Vein endothelial cell (primary cell): ENCODE measurements around the gene TMEM176B. TPM values are rescaled to one million over a fixed set of nuclear protein-coding genes. Genes with fewer than 3 reads are reported as not detected.

Source experiments
- total RNA-seq: library from RNA; depleted of rRNA; stranded (reverse); fragments of >200 nt; gene quantifications from 2 replicates; pipeline ENCODE4 v1.2.3, GENCODE V29; 2012

Gene TMEM176B
- not detected in 2 replicates for total RNA-seq

DNA sequence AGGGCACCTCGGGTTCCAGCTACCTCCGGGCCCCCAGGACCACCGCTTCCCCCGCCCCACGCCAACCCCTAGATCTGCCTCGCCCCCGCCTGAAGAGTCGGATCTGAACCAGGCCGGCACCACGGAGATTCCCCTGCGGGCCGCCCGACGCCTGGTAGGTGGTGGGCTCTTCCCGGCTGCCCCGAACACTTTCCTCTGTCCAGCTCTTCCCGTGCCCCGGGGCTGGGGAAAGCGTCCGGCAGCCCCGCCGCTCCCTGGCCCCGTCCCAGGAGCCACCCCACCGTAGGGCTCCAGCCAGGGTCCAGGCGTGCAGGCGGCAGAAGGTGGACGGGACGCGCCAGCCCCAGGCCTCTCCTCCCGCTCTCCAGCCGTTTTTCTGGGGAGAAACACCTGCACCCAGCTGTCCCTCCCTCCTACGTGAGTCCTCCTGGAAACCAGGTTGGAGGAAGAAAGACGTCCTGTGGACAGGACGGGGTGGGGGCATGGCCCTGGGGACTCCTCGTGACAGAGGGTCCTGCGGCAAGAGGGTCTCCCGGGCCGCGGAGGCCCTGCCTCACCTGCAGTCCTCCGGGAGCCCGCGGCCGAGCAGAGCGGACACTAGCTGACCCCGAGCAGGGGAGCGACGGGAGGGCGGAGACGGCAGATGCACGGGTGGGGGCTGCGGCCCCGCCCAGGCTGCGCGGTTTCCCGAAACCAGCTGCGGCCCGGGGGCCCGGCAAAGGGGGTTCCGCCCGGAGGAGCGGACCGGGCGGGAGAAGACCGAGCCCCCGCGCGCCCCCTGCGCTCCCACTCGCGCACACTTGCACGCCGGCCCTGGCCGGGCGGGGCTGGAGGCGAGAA lies at the start of gene TMEM176B:
Gene TMEM176B, minus strand, starts transcription at position 624 of the 840 bp plus-strand sequence. CDS start 3,795 bp downstream, outside the sequence.

DNA sequence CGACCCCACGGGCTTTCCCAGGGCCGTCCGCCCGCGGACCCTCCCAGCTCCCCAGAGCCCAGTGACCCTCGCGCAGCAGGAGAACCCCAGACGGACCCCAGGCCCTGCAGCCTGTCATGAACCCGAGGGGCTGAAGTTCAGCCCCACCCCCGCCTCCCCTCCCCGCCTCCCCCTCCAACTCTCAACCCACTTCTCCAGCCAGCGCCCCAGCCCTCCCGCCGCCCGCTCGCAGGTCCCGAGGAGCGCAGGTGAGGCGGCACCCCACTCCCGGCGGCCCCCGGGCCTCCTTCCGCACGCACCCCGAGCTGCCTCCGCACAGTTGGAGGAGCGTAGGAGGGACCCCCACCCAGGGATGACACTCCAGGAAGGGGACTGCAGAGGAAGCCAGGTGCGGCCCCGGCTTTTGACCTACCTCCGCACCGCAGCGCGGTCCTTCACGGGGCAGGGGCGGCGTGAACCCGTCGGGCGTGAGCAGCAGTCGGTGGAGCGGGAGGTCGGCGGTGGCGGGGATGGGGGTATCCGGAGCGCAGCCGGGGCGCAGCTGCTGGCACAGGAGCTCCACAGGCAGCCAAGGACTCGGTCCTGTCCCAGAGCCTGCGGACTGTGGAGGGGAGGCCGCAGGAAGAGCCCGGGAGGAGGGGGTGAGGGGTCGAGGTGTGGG lies 547 bp upstream of the TMEM176B start, which contains the start of gene TMEM176A:
Gene TMEM176A, plus strand, starts transcription at position 189 of the 661 bp plus-strand sequence. CDS start 782 bp downstream, outside the sequence.

Other genes starting within 250 kb of the TMEM176B start
- 134 and 166 TPM in 2 replicates for gene GIMAP4, start 233.0 kb downstream of the TMEM176B start, total RNA-seq
- gene GIMAP6, start 168.0 kb downstream of the TMEM176B start, total RNA-seq: 171 and 211 TPM in 2 replicates
- gene GIMAP2, start 114.7 kb downstream of the TMEM176B start, total RNA-seq: 32.3 and 39.2 TPM in 2 replicates
- gene GIMAP1, start 83.8 kb downstream of the TMEM176B start, total RNA-seq: 13.8 and 14.4 TPM in 2 replicates
- 63.7 and 101 TPM in 2 replicates for gene GIMAP5, start 62.9 kb downstream of the TMEM176B start, total RNA-seq
- gene TMEM176A, start 405 bp upstream of the TMEM176B start, total RNA-seq: not detected in 2 replicates
- gene AOC1, start 52.2 kb upstream of the TMEM176B start, total RNA-seq: not detected in 2 replicates
- gene KCNH2, start 178.0 kb upstream of the TMEM176B start, total RNA-seq: under 0.01 TPM in 1 of 2 replicates, not detected in the other
- gene NOS3, start 190.7 kb upstream of the TMEM176B start, total RNA-seq: 67.6 and 106 TPM in 2 replicates
- gene ATG9B, start 224.1 kb upstream of the TMEM176B start, total RNA-seq: under 0.01 and 0.10 TPM in 2 replicates
- 28.8 and 31.7 TPM in 2 replicates for gene ABCB8, start 228.1 kb upstream of the TMEM176B start, total RNA-seq
- gene ASIC3, start 248.2 kb upstream of the TMEM176B start, total RNA-seq: 0.29 and 0.33 TPM in 2 replicates